HG03175 (cell line): Measurements from ENCODE around the gene SNCB.
"Not testable (repeated sequence)": the region's sequence is repeated elsewhere in the genome, so short reads cannot be mapped to it uniquely, and the experiment has no call there.

Source experiments
- ATAC-seq: cut with Tn5 transposase; IDR thresholded peaks from one replicate; pipeline ENCODE4 v1.9.1; 2021; ENCODE audit warnings: mild to moderate bottlenecking, moderate library complexity; ENCODE audit not compliant: unreplicated experiment

The SNCB gene

GRCh38 chr5:176606032-176606431 lies 24.3 kb downstream of the SNCB start:
- no peak for ATAC-seq

GRCh38 chr5:176603091-176603490 lies 27.2 kb downstream of the SNCB start:
- ATAC-seq, result no peak

- ATAC-seq, result no peak
These were observed 28.3 kb downstream of the SNCB start for GRCh38 chr5:176601901-176602482.

- not testable (repeated sequence) for ATAC-seq
These were observed 30.4 kb downstream of the SNCB start for GRCh38 chr5:176599749-176600430.

- no peak for ATAC-seq
These were observed 32.6 kb downstream of the SNCB start for GRCh38 chr5:176597417-176598389.

GRCh38 chr5:176596689-176597416 lies 33.5 kb downstream of the SNCB start:
- peak; percentile 60 for ATAC-seq

GRCh38 chr5:176596069-176596644 lies 34.2 kb downstream of the SNCB start:
- no peak for ATAC-seq

GRCh38 chr5:176595386-176595943 lies 34.9 kb downstream of the SNCB start:
- ATAC-seq, result no peak

- no peak for ATAC-seq
These were observed 35.8 kb downstream of the SNCB start for GRCh38 chr5:176594554-176594953.

- ATAC-seq, result no peak
These were observed 37.0 kb downstream of the SNCB start for GRCh38 chr5:176593273-176593869.

- no peak for ATAC-seq
These were observed 37.8 kb downstream of the SNCB start for GRCh38 chr5:176592573-176592972.

- ATAC-seq, result not testable (repeated sequence)
These were observed 38.7 kb downstream of the SNCB start for GRCh38 chr5:176591667-176592066.

GRCh38 chr5:176590035-176590717 lies 40.2 kb downstream of the SNCB start:
- ATAC-seq, result no peak

GRCh38 chr5:176589039-176589769 lies 41.1 kb downstream of the SNCB start:
- ATAC-seq, result no peak

GRCh38 chr5:176588297-176588696 lies 42.0 kb downstream of the SNCB start:
- ATAC-seq, result no peak

GRCh38 chr5:176587398-176587797 lies 42.9 kb downstream of the SNCB start:
- no peak for ATAC-seq

- no peak for ATAC-seq
These were observed 47.3 kb downstream of the SNCB start for GRCh38 chr5:176583076-176583475.

GRCh38 chr5:176581361-176581760 lies 49.0 kb downstream of the SNCB start:
- ATAC-seq, result no peak

GRCh38 chr5:176579323-176579722 lies 51.0 kb downstream of the SNCB start:
- no peak for ATAC-seq
